ENCODE data around the gene KRTAP5-1.

DNA sequence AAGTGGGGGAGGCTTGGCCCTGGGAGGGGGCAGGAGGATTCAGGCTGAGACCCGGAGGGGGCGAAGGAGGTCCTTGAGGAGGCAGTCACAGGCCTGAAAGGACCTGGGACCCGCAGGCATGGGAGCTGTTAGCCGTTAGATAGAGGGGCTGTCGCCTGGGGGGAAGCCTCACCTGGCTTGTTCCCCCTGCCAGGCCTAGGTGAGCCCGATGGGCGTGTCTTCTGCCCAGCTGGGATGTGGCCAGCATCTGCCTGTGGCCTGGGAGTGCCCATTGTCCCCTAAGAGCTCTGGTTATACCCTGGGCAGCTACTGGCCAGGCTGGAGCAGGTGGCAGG, 11.2 kb downstream of the KRTAP5-1 start:
- no peak for TF ChIP-seq POLR2AphosphoS5 (IDR thresholded peaks at IDR 0.05; ENCODE audit: low read depth, low read length)
- TF ChIP-seq, protein P1, sequence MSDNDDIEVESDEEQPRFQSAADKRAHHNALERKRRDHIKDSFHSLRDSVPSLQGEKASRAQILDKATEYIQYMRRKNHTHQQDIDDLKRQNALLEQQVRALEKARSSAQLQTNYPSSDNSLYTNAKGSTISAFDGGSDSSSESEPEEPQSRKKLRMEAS (IDR thresholded peaks at IDR 0.05; ENCODE audit: low read depth), result no peak
- TF ChIP-seq, protein P2, sequence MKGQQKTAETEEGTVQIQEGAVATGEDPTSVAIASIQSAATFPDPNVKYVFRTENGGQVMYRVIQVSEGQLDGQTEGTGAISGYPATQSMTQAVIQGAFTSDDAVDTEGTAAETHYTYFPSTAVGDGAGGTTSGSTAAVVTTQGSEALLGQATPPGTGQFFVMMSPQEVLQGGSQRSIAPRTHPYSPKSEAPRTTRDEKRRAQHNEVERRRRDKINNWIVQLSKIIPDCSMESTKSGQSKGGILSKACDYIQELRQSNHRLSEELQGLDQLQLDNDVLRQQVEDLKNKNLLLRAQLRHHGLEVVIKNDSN (IDR thresholded peaks at IDR 0.05; ENCODE audit: borderline replicate concordance, low read depth), result no peak
- TF ChIP-seq RCOR1 (IDR thresholded peaks at IDR 0.05; ENCODE audit: low read length), result no peak
- TF ChIP-seq TEAD4 (IDR thresholded peaks at IDR 0.05; ENCODE audit: borderline replicate concordance, insufficient read depth), result no peak
- TF ChIP-seq, protein P3, sequence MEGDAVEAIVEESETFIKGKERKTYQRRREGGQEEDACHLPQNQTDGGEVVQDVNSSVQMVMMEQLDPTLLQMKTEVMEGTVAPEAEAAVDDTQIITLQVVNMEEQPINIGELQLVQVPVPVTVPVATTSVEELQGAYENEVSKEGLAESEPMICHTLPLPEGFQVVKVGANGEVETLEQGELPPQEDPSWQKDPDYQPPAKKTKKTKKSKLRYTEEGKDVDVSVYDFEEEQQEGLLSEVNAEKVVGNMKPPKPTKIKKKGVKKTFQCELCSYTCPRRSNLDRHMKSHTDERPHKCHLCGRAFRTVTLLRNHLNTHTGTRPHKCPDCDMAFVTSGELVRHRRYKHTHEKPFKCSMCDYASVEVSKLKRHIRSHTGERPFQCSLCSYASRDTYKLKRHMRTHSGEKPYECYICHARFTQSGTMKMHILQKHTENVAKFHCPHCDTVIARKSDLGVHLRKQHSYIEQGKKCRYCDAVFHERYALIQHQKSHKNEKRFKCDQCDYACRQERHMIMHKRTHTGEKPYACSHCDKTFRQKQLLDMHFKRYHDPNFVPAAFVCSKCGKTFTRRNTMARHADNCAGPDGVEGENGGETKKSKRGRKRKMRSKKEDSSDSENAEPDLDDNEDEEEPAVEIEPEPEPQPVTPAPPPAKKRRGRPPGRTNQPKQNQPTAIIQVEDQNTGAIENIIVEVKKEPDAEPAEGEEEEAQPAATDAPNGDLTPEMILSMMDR (IDR thresholded peaks at IDR 0.05), result no peak
- no peak for TF ChIP-seq CHD2 (IDR thresholded peaks at IDR 0.05; ENCODE audit: low read length, partially characterized antibody)
- TF ChIP-seq EP300 (IDR thresholded peaks at IDR 0.05; ENCODE audit: borderline replicate concordance in 1 of 2, low read depth in 1 of 2, low read length in 1 of 2), result no peak
- no peak for TF ChIP-seq EZH2phosphoT487 (IDR thresholded peaks at IDR 0.05; ENCODE audit: borderline replicate concordance, low read depth)
- TF ChIP-seq, protein P4, sequence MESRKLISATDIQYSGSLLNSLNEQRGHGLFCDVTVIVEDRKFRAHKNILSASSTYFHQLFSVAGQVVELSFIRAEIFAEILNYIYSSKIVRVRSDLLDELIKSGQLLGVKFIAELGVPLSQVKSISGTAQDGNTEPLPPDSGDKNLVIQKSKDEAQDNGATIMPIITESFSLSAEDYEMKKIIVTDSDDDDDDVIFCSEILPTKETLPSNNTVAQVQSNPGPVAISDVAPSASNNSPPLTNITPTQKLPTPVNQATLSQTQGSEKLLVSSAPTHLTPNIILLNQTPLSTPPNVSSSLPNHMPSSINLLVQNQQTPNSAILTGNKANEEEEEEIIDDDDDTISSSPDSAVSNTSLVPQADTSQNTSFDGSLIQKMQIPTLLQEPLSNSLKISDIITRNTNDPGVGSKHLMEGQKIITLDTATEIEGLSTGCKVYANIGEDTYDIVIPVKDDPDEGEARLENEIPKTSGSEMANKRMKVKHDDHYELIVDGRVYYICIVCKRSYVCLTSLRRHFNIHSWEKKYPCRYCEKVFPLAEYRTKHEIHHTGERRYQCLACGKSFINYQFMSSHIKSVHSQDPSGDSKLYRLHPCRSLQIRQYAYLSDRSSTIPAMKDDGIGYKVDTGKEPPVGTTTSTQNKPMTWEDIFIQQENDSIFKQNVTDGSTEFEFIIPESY (IDR thresholded peaks at IDR 0.05; ENCODE audit: borderline replicate concordance, low read depth), result no peak

All from SK-N-SH (cell line).